Heart right ventricle (tissue), 16 donors: ENCODE measurements around the gene NRXN2. TPM values are rescaled to one million over a fixed set of nuclear protein-coding genes. Genes with fewer than 3 reads are reported as not detected.

Source experiments
- ATAC-seq, 8 donors: fragments of 200-7000 bp; cut with Tn5 transposase; one replicate each; pipeline ENCODE4 v1.9.1; 2020; ENCODE audit warnings: mild to moderate bottlenecking in 8 of 8, moderate library complexity in 8 of 8, moderate number of reproducible peaks in 1 of 8
- DNase-seq, 2 donors: peaks; one replicate each; pipeline ENCODE4 v3.0.0-alpha.2; 2020
- H3K27ac ChIP-seq, 10 donors: fragments of 200-600 bp; sonication (generic) in 2 of 10; one replicate each; pipeline versions ENCODE4 v1.5.0 to v1.8.0; 2020 to 2022; ENCODE audit warnings: mild to moderate bottlenecking in 3 of 10
- H3K27me3 ChIP-seq, 7 donors: fragments of 200-600 bp; one replicate each; pipeline ENCODE4 v1.8.0; 2021 to 2022; ENCODE audit warnings: mild to moderate bottlenecking in 2 of 7
- H3K36me3 ChIP-seq, 9 donors: fragments of 200-600 bp; sonication (generic) in 1 of 9; one replicate each; pipeline versions ENCODE4 v1.5.0 to v1.8.0; 2020 to 2022; ENCODE audit warnings: mild to moderate bottlenecking in 2 of 9
- H3K4me1 ChIP-seq, 9 donors: fragments of 200-600 bp; sonication (generic) in 1 of 9; one replicate each; pipeline versions ENCODE4 v1.5.0 to v1.8.0; 2020 to 2022; ENCODE audit warnings: mild to moderate bottlenecking in 4 of 9
- H3K4me3 ChIP-seq, 10 donors: fragments of 200-600 bp; sonication (generic) in 2 of 10; one replicate each; pipeline versions ENCODE4 v1.5.0 to v1.8.0; 2020 to 2022; ENCODE audit warnings: mild to moderate bottlenecking in 7 of 10, moderate library complexity in 2 of 10
- H3K9me3 ChIP-seq, 11 donors: fragments of 200-600 bp in 10 of 11; sonication (generic) in 2 of 11; one replicate each; pipeline versions ENCODE4 v1.5.0 to v1.8.0; 2013 to 2022; ENCODE audit warnings: mild to moderate bottlenecking in 2 of 11, control low read depth in 1 of 11, moderate library complexity in 1 of 11
- WGBS, 2 donors: extraction: QIAGEN DNeasy Blood & Tissue Kit; methylation state at CpG; one replicate each; pipeline ENCODE4 v1.1.7; 2013; ENCODE audit warnings: inconsistent platforms in 1 of 2; 5-methylcytosine and 5-hydroxymethylcytosine counted together
- intact Hi-C, 10 donors: fragments of 100-400 bp; cut with DNase I; formaldehyde crosslinking; loops; one replicate each; pipeline versions ENCODE4 v1.11.1 to v1.14.2; 2022
- polyA plus RNA-seq, 2 donors: library from polyadenylated mRNA; stranded (reverse); fragments of 200-250 nt; gene quantifications; one replicate each; pipeline ENCODE4 v1.2.3, GENCODE V29; 2013
- total RNA-seq, 10 donors: library from RNA; stranded (reverse); fragmentation: NEBNext Ultra II Directional in 3 of 10; extraction: Animal tissue kit (Norgen Biotek cat#: 25700) in 3 of 10; gene quantifications; one replicate each; pipeline versions ENCODE4 v1.2.1 to v1.2.4, GENCODE V29; 2021 to 2023
- TF ChIP-seq, protein P1 (sequence below), 9 donors: fragments of 200-600 bp; sonication (generic) in 2 of 9; IDR thresholded peaks; one replicate each; pipeline versions ENCODE4 v1.5.0 to v1.8.0; 2021 to 2022; ENCODE audit warnings: antibody characterized with exemption in 9 of 9, mild to moderate bottlenecking in 5 of 9, moderate library complexity in 1 of 9
- donor health status: Arrhythmogenic right ventricular cardiomyopathy.
- donor health status: ischemic (EF 13 %, LVEDD 7.1; RV severe dilation, severe dysfunction).
- donor health status: healthy with polysubstance abuse.
- donor health status: DM: no; HTN: yes; CAD: no.
- donor health status: DM: no; HTN: no; CAD: no.
- donor health status: ischemic (EF 25% LVEDD 6.9; RV normal size, moderate dysfunction).
- donor health status: ischemic (EF 25% LVEDD 5.7; RV mildly dilated, moderate dysfunction).
- donor health status: healthy.
- donor health status: DM: yes; HTN: yes; CAD: no.
- donor health status: Ischemic cardiomyopathy.
- donor health status: ischemic (EF 35%, LVEDD 5.7; RV mildly dilated, moderate dysfunction).
- donor health status: nonischemic (EF 11% LVEDD 7.7; RV severe dilation, severe dysfunction).
- donor health status: DM: yes; HTN: yes; CAD: no.
- donor health status: PGD.
- donor health status: ischemic (EF 29% LVEDD 5.4; RV normal size, mild dysfunction).
- donor health status: nonischemic (EF 23%, LVEDD 6.1; RV moderate dilation, normal function).

NRXN2 gene
- total and polyA plus RNA-seq, 12 donors = 0.45 to 5.5 (median 1.4) TPM

- no peak for DNase-seq
- Histone ChIP-seq H3K27ac (no peak overlapping the region), H3K4me3 (no peak overlapping the region), H3K36me3 (no peaks in the 10 kb centered on the region), H3K4me1 (peaks cover 0 to 41% (median 5%) of the 10 kb centered on the region in 9 donors), H3K27me3 (peaks cover 0 to 14% (median 0%) of the 10 kb centered on the region in 7 donors), H3K9me3 (no peaks in the 10 kb centered on the region)
- TF ChIP-seq, protein P1, sequence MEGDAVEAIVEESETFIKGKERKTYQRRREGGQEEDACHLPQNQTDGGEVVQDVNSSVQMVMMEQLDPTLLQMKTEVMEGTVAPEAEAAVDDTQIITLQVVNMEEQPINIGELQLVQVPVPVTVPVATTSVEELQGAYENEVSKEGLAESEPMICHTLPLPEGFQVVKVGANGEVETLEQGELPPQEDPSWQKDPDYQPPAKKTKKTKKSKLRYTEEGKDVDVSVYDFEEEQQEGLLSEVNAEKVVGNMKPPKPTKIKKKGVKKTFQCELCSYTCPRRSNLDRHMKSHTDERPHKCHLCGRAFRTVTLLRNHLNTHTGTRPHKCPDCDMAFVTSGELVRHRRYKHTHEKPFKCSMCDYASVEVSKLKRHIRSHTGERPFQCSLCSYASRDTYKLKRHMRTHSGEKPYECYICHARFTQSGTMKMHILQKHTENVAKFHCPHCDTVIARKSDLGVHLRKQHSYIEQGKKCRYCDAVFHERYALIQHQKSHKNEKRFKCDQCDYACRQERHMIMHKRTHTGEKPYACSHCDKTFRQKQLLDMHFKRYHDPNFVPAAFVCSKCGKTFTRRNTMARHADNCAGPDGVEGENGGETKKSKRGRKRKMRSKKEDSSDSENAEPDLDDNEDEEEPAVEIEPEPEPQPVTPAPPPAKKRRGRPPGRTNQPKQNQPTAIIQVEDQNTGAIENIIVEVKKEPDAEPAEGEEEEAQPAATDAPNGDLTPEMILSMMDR (IDR thresholded peaks at IDR 0.05) = no peak
- intact Hi-C loops = loop anchor here in 9 of 10 donors (1.0 to 10.0 kb wide), 6 partner anchors 100 to 299 kb away; partner anchors contain the start of gene RPS6KA4 (in 1 of the 9)
- WGBS, 2 donors = 50 to 56% methylated on average over 13 of the region's 13 CpGs
- ATAC-seq = no peak
These were observed 69.5 kb downstream of the NRXN2 start for GRCh38 chr11:64653388-64653973.

GRCh38 chr11:64652586-64653387 lies 70.2 kb downstream of the NRXN2 start:
- Histone ChIP-seq H3K4me3 (no peak overlapping the region), H3K36me3 (no peaks in the 10 kb centered on the region), H3K27me3 (peaks cover 0 to 14% (median 2%) of the 10 kb centered on the region in 7 donors), H3K9me3 (no peaks in the 10 kb centered on the region), H3K27ac (no peak overlapping the region), H3K4me1 (peaks cover 0 to 41% (median 5%) of the 10 kb centered on the region in 9 donors)
- TF ChIP-seq, protein P1 (IDR thresholded peaks at IDR 0.05) = peak; percentile 83 to 93 (median 86)
- intact Hi-C loops = loop anchor here in 9 of 10 donors (1.0 to 10.0 kb wide), 6 partner anchors 99 to 298 kb away; partner anchors contain the start of gene RPS6KA4 (in 1 of the 9)
- DNase-seq (peak; percentile 80), ATAC-seq (peak; percentile 64 to 84 (median 76))
- WGBS, 2 donors = 55 to 58% methylated on average over 13 of the region's 13 CpGs

GRCh38 chr11:64650923-64651523 lies 72.0 kb downstream of the NRXN2 start:
- DNase-seq = no peak
- Histone ChIP-seq H3K4me1 (peaks cover 0 to 30% (median 5%) of the 10 kb centered on the region in 9 donors), H3K27ac (no peak overlapping the region), H3K27me3 (peaks cover 0 to 17% (median 4%) of the 10 kb centered on the region in 7 donors), H3K36me3 (no peaks in the 10 kb centered on the region), H3K4me3 (no peak overlapping the region), H3K9me3 (no peaks in the 10 kb centered on the region)
- TF ChIP-seq, protein P1 (IDR thresholded peaks at IDR 0.05) = peak in 8 of 9 donors; percentile 5 to 56 (median 40)
- 63 to 65% methylated on average over 18 of the region's 18 CpGs for WGBS, 2 donors
- ATAC-seq = peak in 1 of 8 donors; percentile 8
- intact Hi-C loops = loop anchor here in 3 of 10 donors (1.0 to 10.0 kb wide), 4 partner anchors 98 to 296 kb away; partner anchors contain the start of gene RPS6KA4 (in 1 of the 3)

GRCh38 chr11:64649291-64649697 lies 73.7 kb downstream of the NRXN2 start:
- no peaks in the 10 kb centered on the region for H3K36me3 ChIP-seq
- WGBS, 2 donors = 26 to 27% methylated on average over 6 of the region's 6 CpGs
- H3K4me1 ChIP-seq = peaks cover 0 to 21% (median 5%) of the 10 kb centered on the region in 9 donors
- no peaks in the 10 kb centered on the region for H3K9me3 ChIP-seq
- peaks cover 0 to 31% (median 11%) of the 10 kb centered on the region in 7 donors for H3K27me3 ChIP-seq
- intact Hi-C loops = no loop called here
- no peak overlapping the region for H3K4me3 ChIP-seq
- ATAC-seq = peak in 1 of 8 donors; percentile 8
- no peak for DNase-seq
- no peak overlapping the region for H3K27ac ChIP-seq
- TF ChIP-seq, protein P1 (IDR thresholded peaks at IDR 0.05) = peak in 6 of 9 donors; percentile 37 to 53 (median 44)
